Lower leg skin (tissue), 4 donors: ENCODE data around the gene SHANK3. TPM values are rescaled to one million over a fixed set of nuclear protein-coding genes. Genes with fewer than 3 reads are reported as not detected.

ENCODE experiments used
- DNase-seq, 2 donors: peaks; one replicate each; pipeline ENCODE4 v3.0.0-alpha.2; 2019; ENCODE audit warnings: low spot score in 2 of 2
- H3K4me3 ChIP-seq: fragments of 200-600 bp; sonication (generic); 2 replicates; pipeline ENCODE4 v1.5.1; 2017; ENCODE audit warnings: mild to moderate bottlenecking, low read depth; ENCODE audit not compliant: poor library complexity, severe bottlenecking
- CTCF ChIP-seq, 3 donors: fragments of 450-650 bp; IDR thresholded peaks; one replicate each; pipeline ENCODE4 v1.5.1; 2016; ENCODE audit warnings: antibody characterized with exemption in 3 of 3, mild to moderate bottlenecking in 3 of 3, moderate library complexity in 2 of 3
- POLR2A ChIP-seq, 2 donors: fragments of 450-650 bp; IDR thresholded peaks; one replicate each; pipeline ENCODE4 v1.6.1; 2016 to 2017; ENCODE audit warnings: antibody characterized with exemption in 2 of 2, mild to moderate bottlenecking in 1 of 2, moderate library complexity in 1 of 2
- WGBS, 2 donors: methylation state at CpG; one replicate each; pipeline ENCODE4 v1.1.5; 2018; 5-methylcytosine and 5-hydroxymethylcytosine counted together
- intact Hi-C: fragments of 100-400 bp; cut with DNase I; formaldehyde crosslinking; loops from one replicate; pipeline ENCODE4 v1.15.0; 2023; ENCODE audit warnings: low total_unique reads
- total RNA-seq, 4 donors: library from RNA; depleted of rRNA; stranded (reverse); fragments of >200 nt; gene quantifications; one replicate each; pipeline ENCODE4 v1.1.0, GENCODE V29; 2016

Gene SHANK3
- total RNA-seq, 4 donors from 2014 or later = 4.0 to 8.9 (median 6.8) TPM

- TF ChIP-seq CTCF (IDR thresholded peaks at IDR 0.05) (no peak), POLR2A (IDR thresholded peaks at IDR 0.05) (no peak)
- intact Hi-C loops = no loop called here
- no peak for DNase-seq
- no peak overlapping the region for H3K4me3 ChIP-seq
- WGBS, 2 donors = 89 to 91% methylated on average over 20 to 21 of the region's 21 CpGs
These were observed 10.7 kb downstream of the SHANK3 start for GRCh38 chr22:50683086-50683993.

GRCh38 chr22:50683994-50684371, 11.4 kb downstream of the SHANK3 start:
- DNase-seq = peak in 1 of 2 donors; percentile 61
- H3K4me3 ChIP-seq = no peak overlapping the region
- TF ChIP-seq POLR2A (IDR thresholded peaks at IDR 0.05) (no peak), CTCF (IDR thresholded peaks at IDR 0.05) (no peak)
- intact Hi-C loops = no loop called here
- 58 to 66% methylated on average over 6 of the region's 6 CpGs for WGBS, 2 donors

GRCh38 chr22:50684501-50684900, 11.9 kb downstream of the SHANK3 start:
- H3K4me3 ChIP-seq = no peak overlapping the region
- intact Hi-C loops = no loop called here
- peak in 1 of 2 donors; percentile 76 for DNase-seq
- TF ChIP-seq POLR2A (IDR thresholded peaks at IDR 0.05) (no peak), CTCF (IDR thresholded peaks at IDR 0.05) (no peak)
- WGBS, 2 donors = 89 to 93% methylated on average over 8 of the region's 8 CpGs

- 65 to 70% methylated on average over 6 to 10 of the region's 10 CpGs for WGBS, 2 donors
- H3K4me3 ChIP-seq = no peak overlapping the region
- intact Hi-C loops = no loop called here
- DNase-seq = peak in 1 of 2 donors; percentile 76
- no peak for TF ChIP-seq POLR2A (IDR thresholded peaks at IDR 0.05)
- no peak for TF ChIP-seq CTCF (IDR thresholded peaks at IDR 0.05)
These were observed 12.4 kb downstream of the SHANK3 start for GRCh38 chr22:50684986-50685385.

GRCh38 chr22:50686794-50687193, 14.2 kb downstream of the SHANK3 start:
- peak in 1 of 2 donors; percentile 70 for DNase-seq
- 75% methylated on average over 5 to 8 of the region's 9 CpGs for WGBS, 2 donors
- TF ChIP-seq CTCF (IDR thresholded peaks at IDR 0.05) (no peak), POLR2A (IDR thresholded peaks at IDR 0.05) (no peak)
- intact Hi-C loops = no loop called here
- H3K4me3 ChIP-seq = no peak overlapping the region
